Measurements from ENCODE around the gene IGFLR1.

Gene IGFLR1

GRCh38 chr19:35742121-35742724 lies at the start of gene IGFLR1:
TSS of gene IGFLR1 (minus strand) at chr19:35742452. CDS start at chr19:35741180, 1,272 bp downstream.
- no peak for DNase-seq (ENCODE audit: low read depth)
- H3K27me3 ChIP-seq (replicated peaks; ENCODE audit: control insufficient read depth, insufficient read depth, low read length): no peaks in the 10 kb centered on the region
- H3K4me3 ChIP-seq (ENCODE audit: low read length): no peak within 1 kb of the TSS
- peaks cover 21% of the 10 kb centered on the region for H3K36me3 ChIP-seq (ENCODE audit: control insufficient read depth, insufficient read depth, low read length, severe bottlenecking)
- no peaks in the 10 kb centered on the region for H3K9me3 ChIP-seq (ENCODE audit: control insufficient read depth, low read length)
- H3K4me1 ChIP-seq (ENCODE audit: control insufficient read depth, insufficient read depth, low read length): peaks cover 38% of the 10 kb centered on the region
- peak within 1 kb of the TSS; percentile 16 for H3K9ac ChIP-seq (ENCODE audit: low read length)

GRCh38 chr19:35791814-35792279 lies 49.6 kb upstream of the IGFLR1 start:
- Histone ChIP-seq H3K9me3 (ENCODE audit: control insufficient read depth, low read length) (no peaks in the 10 kb centered on the region), H3K9ac (ENCODE audit: low read length) (no peak overlapping the region), H3K27me3 (replicated peaks; ENCODE audit: control insufficient read depth, insufficient read depth, low read length) (peaks cover 7% of the 10 kb centered on the region), H3K4me3 (ENCODE audit: low read length) (no peak overlapping the region), H3K36me3 (ENCODE audit: control insufficient read depth, insufficient read depth, low read length, severe bottlenecking) (no peaks in the 10 kb centered on the region), H3K4me1 (ENCODE audit: control insufficient read depth, insufficient read depth, low read length) (peaks cover 8% of the 10 kb centered on the region)
- no peak for DNase-seq (ENCODE audit: low read depth)

GRCh38 chr19:35790981-35791813 lies 48.9 kb upstream of the IGFLR1 start:
- no peaks in the 10 kb centered on the region for H3K36me3 ChIP-seq (ENCODE audit: control insufficient read depth, insufficient read depth, low read length, severe bottlenecking)
- no peak overlapping the region for H3K9ac ChIP-seq (ENCODE audit: low read length)
- H3K27me3 ChIP-seq (replicated peaks; ENCODE audit: control insufficient read depth, insufficient read depth, low read length): peaks cover under 1% of the 10 kb centered on the region
- no peak for DNase-seq (ENCODE audit: low read depth)
- no peaks in the 10 kb centered on the region for H3K9me3 ChIP-seq (ENCODE audit: control insufficient read depth, low read length)
- peaks cover 8% of the 10 kb centered on the region for H3K4me1 ChIP-seq (ENCODE audit: control insufficient read depth, insufficient read depth, low read length)
- no peak overlapping the region for H3K4me3 ChIP-seq (ENCODE audit: low read length)

- no peak for DNase-seq (ENCODE audit: low read depth)
- Histone ChIP-seq H3K9ac (ENCODE audit: low read length) (no peak overlapping the region), H3K36me3 (ENCODE audit: control insufficient read depth, insufficient read depth, low read length, severe bottlenecking) (no peaks in the 10 kb centered on the region), H3K4me1 (ENCODE audit: control insufficient read depth, insufficient read depth, low read length) (peaks cover 8% of the 10 kb centered on the region), H3K4me3 (ENCODE audit: low read length) (no peak overlapping the region), H3K9me3 (ENCODE audit: control insufficient read depth, low read length) (no peaks in the 10 kb centered on the region), H3K27me3 (replicated peaks; ENCODE audit: control insufficient read depth, insufficient read depth, low read length) (no peaks in the 10 kb centered on the region)
Measured at GRCh38 chr19:35789978-35790944, 48.0 kb upstream of the IGFLR1 start.

- H3K36me3 ChIP-seq (ENCODE audit: control insufficient read depth, insufficient read depth, low read length, severe bottlenecking): no peaks in the 10 kb centered on the region
- H3K9ac ChIP-seq (ENCODE audit: low read length): no peak overlapping the region
- no peak overlapping the region for H3K4me3 ChIP-seq (ENCODE audit: low read length)
- H3K27me3 ChIP-seq (replicated peaks; ENCODE audit: control insufficient read depth, insufficient read depth, low read length): no peaks in the 10 kb centered on the region
- peaks cover 8% of the 10 kb centered on the region for H3K4me1 ChIP-seq (ENCODE audit: control insufficient read depth, insufficient read depth, low read length)
- H3K9me3 ChIP-seq (ENCODE audit: control insufficient read depth, low read length): no peaks in the 10 kb centered on the region
- DNase-seq (ENCODE audit: low read depth): no peak
Measured at GRCh38 chr19:35789195-35789977, 47.1 kb upstream of the IGFLR1 start.

GRCh38 chr19:35788205-35788960 lies 46.1 kb upstream of the IGFLR1 start:
- Histone ChIP-seq H3K4me3 (ENCODE audit: low read length) (no peak overlapping the region), H3K9me3 (ENCODE audit: control insufficient read depth, low read length) (no peaks in the 10 kb centered on the region), H3K9ac (ENCODE audit: low read length) (no peak overlapping the region), H3K4me1 (ENCODE audit: control insufficient read depth, insufficient read depth, low read length) (peaks cover 4% of the 10 kb centered on the region), H3K27me3 (replicated peaks; ENCODE audit: control insufficient read depth, insufficient read depth, low read length) (no peaks in the 10 kb centered on the region), H3K36me3 (ENCODE audit: control insufficient read depth, insufficient read depth, low read length, severe bottlenecking) (no peaks in the 10 kb centered on the region)
- no peak for DNase-seq (ENCODE audit: low read depth)

- Histone ChIP-seq H3K9ac (ENCODE audit: low read length) (no peak overlapping the region), H3K27me3 (replicated peaks; ENCODE audit: control insufficient read depth, insufficient read depth, low read length) (no peaks in the 10 kb centered on the region), H3K4me3 (ENCODE audit: low read length) (no peak overlapping the region), H3K36me3 (ENCODE audit: control insufficient read depth, insufficient read depth, low read length, severe bottlenecking) (no peaks in the 10 kb centered on the region), H3K4me1 (ENCODE audit: control insufficient read depth, insufficient read depth, low read length) (no peaks in the 10 kb centered on the region), H3K9me3 (ENCODE audit: control insufficient read depth, low read length) (no peaks in the 10 kb centered on the region)
- no peak for DNase-seq (ENCODE audit: low read depth)
Measured at GRCh38 chr19:35787227-35787799, 45.1 kb upstream of the IGFLR1 start.

- Histone ChIP-seq H3K4me1 (ENCODE audit: control insufficient read depth, insufficient read depth, low read length) (no peaks in the 10 kb centered on the region), H3K4me3 (ENCODE audit: low read length) (no peak overlapping the region), H3K27me3 (replicated peaks; ENCODE audit: control insufficient read depth, insufficient read depth, low read length) (no peaks in the 10 kb centered on the region), H3K9ac (ENCODE audit: low read length) (no peak overlapping the region), H3K9me3 (ENCODE audit: control insufficient read depth, low read length) (no peaks in the 10 kb centered on the region), H3K36me3 (ENCODE audit: control insufficient read depth, insufficient read depth, low read length, severe bottlenecking) (no peaks in the 10 kb centered on the region)
- DNase-seq (ENCODE audit: low read depth): no peak
Measured at GRCh38 chr19:35786299-35787160, 44.3 kb upstream of the IGFLR1 start.

GRCh38 chr19:35785339-35785627 lies 43.0 kb upstream of the IGFLR1 start:
- no peaks in the 10 kb centered on the region for H3K4me1 ChIP-seq (ENCODE audit: control insufficient read depth, insufficient read depth, low read length)
- H3K9me3 ChIP-seq (ENCODE audit: control insufficient read depth, low read length): no peaks in the 10 kb centered on the region
- no peaks in the 10 kb centered on the region for H3K36me3 ChIP-seq (ENCODE audit: control insufficient read depth, insufficient read depth, low read length, severe bottlenecking)
- H3K9ac ChIP-seq (ENCODE audit: low read length): no peak overlapping the region
- no peaks in the 10 kb centered on the region for H3K27me3 ChIP-seq (replicated peaks; ENCODE audit: control insufficient read depth, insufficient read depth, low read length)
- H3K4me3 ChIP-seq (ENCODE audit: low read length): no peak overlapping the region
- no peak for DNase-seq (ENCODE audit: low read depth)

All from adipocyte (in vitro differentiated cells).